Stimulated activated CD8-positive, alpha-beta memory T cell treated with anti-CD3 and anti-CD28 coated beads, Interleukin-2, amount 100 ng/mL, for 48 hours (primary cell): ENCODE data around the gene FRMPD4.

Source experiments
- DNase-seq, 2 donors: peaks; one replicate each; pipeline ENCODE4 v3.0.0-alpha.2; 2020; ENCODE audit warnings: low read depth in 2 of 2

Gene FRMPD4

DNA sequence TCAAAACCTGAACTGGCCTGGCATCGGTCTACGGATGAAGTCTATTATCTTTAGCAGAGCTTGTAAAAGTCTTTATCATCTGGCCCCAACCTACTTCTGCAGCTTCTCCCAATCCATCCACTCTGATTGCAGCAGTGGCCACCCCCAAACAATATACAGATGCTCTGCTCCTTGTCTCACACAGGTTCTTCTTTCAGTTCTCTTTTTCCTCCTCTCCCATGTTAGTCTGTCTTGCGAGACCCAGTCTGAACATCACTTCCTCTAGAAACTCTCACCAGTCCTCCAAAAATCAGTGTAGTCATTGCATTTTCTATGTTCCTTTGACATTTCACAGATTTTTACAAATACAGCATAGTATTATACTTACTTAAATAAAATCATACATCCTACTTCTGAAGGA, 163.0 kb downstream of the FRMPD4 start:
- DNase-seq, result no peak

- no peak for DNase-seq
Observed at GRCh38 chrX:12304261-12304660, 166.0 kb downstream of the FRMPD4 start.

DNA sequence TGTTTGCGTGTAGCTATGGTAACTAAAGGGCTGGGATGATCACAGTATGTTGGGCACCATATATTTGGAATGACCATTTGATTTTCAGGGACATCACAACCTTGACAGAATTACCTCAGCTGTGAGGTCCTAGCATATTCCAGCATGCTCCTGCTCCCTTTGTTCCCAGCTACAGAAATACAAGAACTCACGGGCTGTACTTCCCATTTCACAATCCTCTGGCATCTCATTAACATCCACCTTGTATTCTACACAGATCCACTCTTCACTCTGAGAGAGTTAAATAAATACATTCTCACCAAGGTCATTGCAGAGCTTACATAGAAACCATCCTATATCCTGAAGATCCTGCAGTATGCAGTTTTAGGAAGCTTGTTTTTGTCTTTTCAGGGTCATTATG, 169.7 kb downstream of the FRMPD4 start:
- DNase-seq, result no peak

GRCh38 chrX:12308420-12308819, 170.1 kb downstream of the FRMPD4 start:
- DNase-seq, result no peak

GRCh38 chrX:12309040-12309743, 170.9 kb downstream of the FRMPD4 start:
- no peak for DNase-seq

DNA sequence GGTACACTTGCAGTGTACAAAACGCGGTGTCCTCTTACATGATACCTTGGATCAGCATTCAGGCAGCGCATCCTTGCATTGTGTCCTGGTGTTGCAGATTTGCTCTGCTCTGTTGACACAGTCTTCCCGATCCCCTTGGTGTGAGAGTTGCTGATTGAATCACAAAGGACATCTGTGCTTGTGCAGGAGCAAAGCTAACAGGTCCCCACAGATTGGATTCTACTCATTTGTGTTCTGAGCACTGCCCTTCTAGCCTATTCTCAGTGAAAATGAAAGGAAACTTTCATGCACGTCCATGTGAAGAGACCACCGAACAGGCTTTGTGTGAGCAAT, 171.4 kb downstream of the FRMPD4 start:
- no peak for DNase-seq

- DNase-seq, result no peak
Observed at GRCh38 chrX:12314651-12315050, 176.4 kb downstream of the FRMPD4 start.

GRCh38 chrX:12315526-12315925, 177.3 kb downstream of the FRMPD4 start:
- no peak for DNase-seq

DNA sequence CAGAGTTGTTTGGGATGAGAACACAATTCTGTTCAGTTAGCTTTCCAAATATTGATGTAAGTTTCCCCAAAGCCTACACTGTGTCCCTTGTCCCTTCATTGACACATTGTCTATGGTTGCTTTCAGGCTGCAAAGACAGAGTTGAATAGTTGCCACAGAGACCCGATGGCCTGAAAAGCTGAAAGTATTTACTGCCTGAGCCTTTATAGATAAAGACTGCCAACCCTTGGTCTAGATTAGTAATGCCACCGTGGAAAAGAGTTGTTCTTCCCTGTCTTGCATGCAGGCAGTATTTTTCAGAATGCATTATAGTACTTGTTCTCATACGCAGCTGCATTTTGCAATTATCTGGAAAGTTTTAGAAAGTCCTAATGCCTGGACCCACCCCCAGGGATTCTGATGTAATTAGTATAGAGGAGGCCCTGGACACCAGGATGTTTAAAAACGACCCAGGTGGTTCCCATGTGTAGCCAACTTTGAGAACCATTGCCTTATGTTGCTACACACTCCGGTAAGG, 180.8 kb downstream of the FRMPD4 start:
- no peak for DNase-seq

DNA sequence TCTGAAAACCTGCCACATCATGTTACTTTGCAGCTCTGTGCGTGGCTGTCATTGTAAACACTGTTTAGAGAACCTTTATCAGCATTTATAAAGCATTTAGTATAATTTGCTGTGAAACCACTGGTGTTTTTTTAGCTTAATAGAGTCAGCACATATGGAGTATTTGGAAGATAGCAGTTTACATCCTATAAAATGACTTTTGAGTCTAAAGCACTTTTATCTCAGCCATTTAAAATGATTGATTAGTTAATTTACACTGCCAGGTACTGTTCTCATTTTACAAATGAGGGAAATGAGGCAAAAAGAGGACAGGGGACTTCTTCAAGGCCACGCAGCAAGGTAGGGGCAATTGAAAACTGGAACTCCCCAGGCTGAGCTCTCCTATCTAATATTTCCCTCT, 181.7 kb downstream of the FRMPD4 start:
- DNase-seq, result no peak

GRCh38 chrX:12322031-12322430, 183.8 kb downstream of the FRMPD4 start:
- DNase-seq, result no peak

DNA sequence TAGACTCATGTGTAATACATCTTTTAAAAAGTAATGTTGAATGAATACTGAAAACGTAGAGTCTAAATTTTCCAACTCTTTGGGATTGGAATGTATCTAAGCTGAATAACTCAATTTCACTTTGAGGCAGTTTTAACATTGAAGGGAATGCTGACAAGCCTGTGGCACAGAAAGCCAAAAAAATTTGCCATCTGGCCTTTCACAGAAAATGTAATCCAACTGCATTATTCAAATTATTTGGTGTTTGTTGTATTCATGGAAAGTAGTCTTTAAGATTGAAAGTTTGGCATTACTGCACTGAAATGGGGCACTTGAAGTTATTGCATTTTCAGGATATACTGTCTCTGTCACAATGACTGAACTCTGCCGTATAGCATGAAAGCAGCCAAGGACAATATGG, 186.9 kb downstream of the FRMPD4 start:
- no peak for DNase-seq

- no peak for DNase-seq
Observed at GRCh38 chrX:12327836-12328235, 189.6 kb downstream of the FRMPD4 start.

DNA sequence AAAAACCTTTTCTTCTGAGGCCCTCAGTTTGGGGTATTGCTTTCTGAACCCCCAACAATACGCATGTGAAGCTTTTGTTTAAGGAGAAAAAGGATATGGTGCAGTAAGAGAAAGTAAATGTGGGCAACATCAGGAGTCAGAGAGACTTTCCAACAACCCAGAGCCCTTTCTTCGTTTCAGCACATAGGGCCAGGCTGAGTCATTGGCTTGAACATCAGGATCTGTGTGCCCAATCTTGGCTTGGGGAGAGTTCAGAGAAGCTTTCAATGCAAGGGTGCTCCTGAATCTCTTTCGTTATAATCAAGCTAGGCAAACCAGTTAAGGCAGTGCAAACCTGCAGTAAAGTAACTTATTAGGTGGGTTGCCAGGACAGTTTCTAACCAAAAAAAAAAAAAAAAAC, 191.2 kb downstream of the FRMPD4 start:
- no peak for DNase-seq

DNA sequence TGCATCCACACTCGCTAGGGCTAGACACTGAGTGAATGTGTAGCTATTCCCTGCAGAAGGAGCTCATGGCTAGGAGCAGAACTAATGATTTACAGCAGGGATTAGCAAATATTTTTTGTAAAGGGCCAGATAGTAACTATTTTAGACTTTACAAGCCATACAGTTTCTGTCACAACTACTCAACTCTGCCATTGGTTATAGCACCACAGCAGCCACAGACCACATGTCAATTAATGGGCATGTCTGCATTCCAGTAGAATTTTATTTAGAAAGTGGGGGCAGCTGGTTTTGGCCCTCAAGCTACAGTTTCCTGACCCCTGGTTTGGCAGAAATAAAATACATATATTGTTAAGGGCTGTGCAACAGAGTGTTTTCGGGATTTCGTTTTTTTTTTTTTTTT, 192.6 kb downstream of the FRMPD4 start:
- no peak for DNase-seq

GRCh38 chrX:12332786-12333347, 194.6 kb downstream of the FRMPD4 start:
- DNase-seq, result no peak

- no peak for DNase-seq
Observed at GRCh38 chrX:12339921-12340320, 201.6 kb downstream of the FRMPD4 start.

DNA sequence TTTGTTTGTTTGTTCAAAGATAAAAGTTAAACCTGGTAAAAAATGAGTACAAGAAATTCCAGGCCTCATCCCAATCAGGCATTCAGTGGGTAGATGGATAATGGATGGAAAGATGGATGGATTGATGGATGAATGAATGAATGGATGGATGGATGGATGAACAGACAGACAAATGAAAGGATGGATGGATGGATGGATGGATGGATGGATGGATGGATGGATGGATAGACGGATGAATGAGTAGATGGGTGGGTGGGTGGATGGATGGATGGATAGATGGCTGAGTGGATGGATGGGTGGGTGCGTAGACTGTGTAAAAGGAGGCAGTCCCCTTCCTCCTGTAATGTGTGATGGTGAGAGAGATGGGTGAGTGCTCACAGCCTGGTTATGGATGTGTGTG, 206.7 kb downstream of the FRMPD4 start:
- DNase-seq, result no peak

DNA sequence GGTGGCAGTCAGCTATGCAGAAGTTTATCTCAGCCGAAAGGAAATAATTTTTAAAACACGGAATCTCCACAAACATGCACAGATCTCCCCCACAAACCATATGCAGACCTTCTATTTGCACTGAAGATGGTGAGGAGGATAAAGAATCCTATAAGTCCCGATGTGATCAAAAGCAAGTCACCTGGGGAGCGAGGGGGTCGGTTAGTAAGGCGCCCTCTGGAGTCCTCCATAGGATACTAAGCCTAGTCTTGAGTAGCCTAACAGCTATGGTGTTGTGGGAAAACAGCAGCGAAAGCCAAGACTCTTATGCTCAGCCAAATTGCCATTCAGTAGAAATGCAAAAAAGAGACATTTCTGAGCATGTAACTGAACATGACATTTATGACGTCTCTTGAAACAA, 210.9 kb downstream of the FRMPD4 start:
- no peak for DNase-seq

GRCh38 chrX:12352922-12353321, 214.6 kb downstream of the FRMPD4 start:
- no peak for DNase-seq

DNA sequence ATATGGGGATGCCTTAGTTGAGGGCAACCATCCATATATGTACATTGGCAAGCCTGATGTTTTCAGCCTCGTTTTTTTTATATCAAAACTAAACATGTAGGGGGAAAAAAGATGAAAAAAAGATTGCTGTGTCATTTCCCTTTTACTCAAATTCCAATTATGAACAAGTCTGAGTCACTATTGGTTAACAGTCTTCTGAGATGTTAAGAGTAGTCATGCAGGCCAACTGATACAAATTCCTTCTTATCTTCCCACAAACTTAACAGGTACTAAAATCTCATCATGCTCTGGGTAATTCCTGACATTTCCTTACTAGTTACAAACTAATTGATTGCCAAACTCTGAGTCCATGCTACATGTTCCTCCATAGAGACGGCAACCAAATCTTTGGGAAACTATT, 222.1 kb downstream of the FRMPD4 start:
- DNase-seq, result no peak

GRCh38 chrX:12360986-12361598, 222.8 kb downstream of the FRMPD4 start:
- DNase-seq, result no peak

GRCh38 chrX:12363216-12363615, 224.9 kb downstream of the FRMPD4 start:
- DNase-seq, result no peak
